ENCODE measurements around the gene SHC4. TPM values are rescaled to one million over a fixed set of nuclear protein-coding genes. Genes with fewer than 3 reads are reported as not detected.

The SHC4 gene
- total and polyA plus RNA-seq, 2 of the 8 experiments (the other 6 are each of a cell fraction or from before 2014, with no cell fraction given), result 0.15 to 0.30 TPM

- TF ChIP-seq CREB1 (IDR thresholded peaks at IDR 0.05) (no peak), PHF8 (conservative IDR thresholded peaks at IDR 0.05; ENCODE audit: low read depth, low read length) (no peak), TBP (IDR thresholded peaks at IDR 0.05; ENCODE audit: low read depth, low read length) (no peak), JUND (IDR thresholded peaks at IDR 0.05; ENCODE audit: low read length) (no peak), GABPA (IDR thresholded peaks at IDR 0.05; ENCODE audit: borderline replicate concordance, insufficient read depth, low read length) (no peak), TAF7 (optimal IDR thresholded peaks at IDR 0.05; ENCODE audit: borderline replicate concordance, low read depth, low read length) (no peak), NANOG (IDR thresholded peaks at IDR 0.05; ENCODE audit: insufficient read depth, low read depth, low read length, poor library complexity, severe bottlenecking) (no peak)
Observed at GRCh38 chr15:48985516-48985915, 21.8 kb upstream of the SHC4 start (continued).
